CD4-positive, alpha-beta memory T cell (primary cell): Measurements from ENCODE around the gene TNS2. TPM values are rescaled to one million over a fixed set of nuclear protein-coding genes. Genes with fewer than 3 reads are reported as not detected.

ENCODE experiments used
- CTCF ChIA-PET: fragments of 350-600 bp; sonication (Branson Sonifier 250); formaldehyde crosslinking; loops from one replicate; lab custom pipeline; 2021; ENCODE audit warnings: inconsistent platforms; ENCODE audit not compliant: partially characterized antibody; lab: Charles Lee
- POLR2A ChIA-PET: fragments of 350-600 bp; sonication (Branson Sonifier 250); formaldehyde crosslinking; loops from one replicate; lab custom pipeline; 2021; ENCODE audit not compliant: partially characterized antibody; lab: Charles Lee
- DNase-seq, 5 donors: peaks; one replicate each; pipeline versions ENCODE4 v3.0.0 to v3.0.0-alpha.2; 2020 to 2022; ENCODE audit warnings: mixed read lengths in 1 of 5
- H3K27ac ChIP-seq: one replicate; pipeline ENCODE4 v1.7.0; 2013; ENCODE audit warnings: low read depth, low read length
- H3K27me3 ChIP-seq: 2 replicates; pipeline ENCODE4 v1.7.0; 2013; ENCODE audit warnings: mild to moderate bottlenecking, low read length, moderate library complexity; ENCODE audit not compliant: insufficient read depth
- H3K36me3 ChIP-seq: 2 replicates; pipeline ENCODE4 v1.7.0; 2013; ENCODE audit warnings: mild to moderate bottlenecking, low read length, moderate library complexity; ENCODE audit not compliant: insufficient read depth
- H3K4me1 ChIP-seq: 2 replicates; pipeline ENCODE4 v1.7.0; 2013; ENCODE audit warnings: mild to moderate bottlenecking, low read length, moderate library complexity; ENCODE audit not compliant: insufficient read depth
- H3K4me3 ChIP-seq, 2 donors: one replicate each; pipeline ENCODE4 v1.7.0; 2013; ENCODE audit warnings: low read length in 2 of 2, mild to moderate bottlenecking in 1 of 2
- H3K9me3 ChIP-seq, 2 donors: one replicate each; pipeline ENCODE4 v1.7.0; 2013; ENCODE audit warnings: low read length in 2 of 2, control low read depth in 1 of 2; ENCODE audit not compliant: control insufficient read depth in 1 of 2
- H3K27ac Mint-ChIP-seq, 7 donors: one replicate each; pipeline ENCODE4 v1.8.0; 2020 to 2021; ENCODE audit warnings: mixed read lengths in 7 of 7, mild to moderate bottlenecking in 6 of 7, inconsistent platforms in 3 of 7, moderate library complexity in 3 of 7
- H3K27me3 Mint-ChIP-seq, 2 donors: one replicate each; pipeline ENCODE4 v1.8.0; 2020 to 2021; ENCODE audit warnings: mixed read lengths in 2 of 2
- H3K36me3 Mint-ChIP-seq, 2 donors: one replicate each; pipeline ENCODE4 v1.8.0; 2020 to 2021; ENCODE audit warnings: mixed read lengths in 2 of 2, inconsistent platforms in 1 of 2, mild to moderate bottlenecking in 1 of 2
- H3K4me1 Mint-ChIP-seq, 4 donors: one replicate each; pipeline ENCODE4 v1.8.0; 2020 to 2021; ENCODE audit warnings: mixed read lengths in 4 of 4, mild to moderate bottlenecking in 1 of 4
- H3K4me3 Mint-ChIP-seq, 8 donors: one replicate each; pipeline ENCODE4 v1.8.0; 2020 to 2021; ENCODE audit warnings: mixed read lengths in 8 of 8, mild to moderate bottlenecking in 7 of 8, moderate library complexity in 6 of 8, inconsistent platforms in 3 of 8
- H3K9me3 Mint-ChIP-seq, 8 donors: one replicate each; pipeline ENCODE4 v1.8.0; 2020 to 2021; ENCODE audit warnings: mixed read lengths in 8 of 8, mild to moderate bottlenecking in 5 of 8, inconsistent platforms in 3 of 8, moderate library complexity in 1 of 8
- intact Hi-C: fragments of 100-400 bp; cut with micrococcal nuclease; formaldehyde crosslinking; loops from one replicate; pipeline ENCODE4 v1.15.1; 2023
- polyA plus RNA-seq, 2 donors: library from polyadenylated mRNA; unstranded; fragments of 300-500 nt; fragmentation: Illumina TruSeq; gene quantifications; one replicate each; pipeline ENCODE4 v1.2.3, GENCODE V29; 2021
- total RNA-seq, 2 experiments: library from RNA; stranded (reverse); gene quantifications; one replicate each; pipeline ENCODE4 v1.2.3, GENCODE V29; 2021

TNS2 gene
- total and polyA plus RNA-seq, 4 experiments from 2014 or later: 0.27 to 7.2 (median 3.4) TPM

- POLR2A ChIA-PET: interaction anchor here (1.0 to 4.1 kb wide), 14 partner anchors 13 to 201 kb away, joined by 3 to 33 read pairs (median 6); partner anchors contain the start of genes CSAD, MYG1, SPRYD3 and ZNF740
These were observed 48.6 kb downstream of the TNS2 start for GRCh38 chr12:53098354-53098981.

GRCh38 chr12:53099071-53099882 lies 49.4 kb downstream of the TNS2 start:
- H3K9me3 ChIP-seq: no peaks in the 10 kb centered on the region
- CTCF ChIA-PET: interaction anchor here (0.7 to 14.7 kb wide), 16 partner anchors 8 to 246 kb away, joined by 3 to 511 read pairs (median 4); partner anchors contain the start of gene SPRYD3
- no peaks in the 10 kb centered on the region for H3K9me3 Mint-ChIP-seq
- H3K4me1 Mint-ChIP-seq: peaks cover 36 to 59% (median 48%) of the 10 kb centered on the region in 4 donors
- H3K27me3 ChIP-seq: no peaks in the 10 kb centered on the region
- no peak overlapping the region for H3K27ac ChIP-seq
- no peak overlapping the region for H3K4me3 ChIP-seq
- H3K27me3 Mint-ChIP-seq: no peaks in the 10 kb centered on the region
- POLR2A ChIA-PET: interaction anchor here (0.9 to 4.1 kb wide), 13 partner anchors 17 to 200 kb away, joined by 3 to 33 read pairs (median 6); partner anchors contain the start of genes CSAD, MYG1, SPRYD3 and ZNF740
- H3K36me3 ChIP-seq: no peaks in the 10 kb centered on the region
- peaks cover 0 to 2% of the 10 kb centered on the region in 2 donors for H3K36me3 Mint-ChIP-seq
- intact Hi-C loops: loop anchor here (1.0 to 5.0 kb wide), 4 partner anchors 20 to 61 kb away; partner anchors contain the start of genes SPRYD3 and TNS2
- H3K4me1 ChIP-seq: peaks cover 49% of the 10 kb centered on the region
- peak overlapping the region; percentile 39 to 93 (median 62) for H3K4me3 Mint-ChIP-seq
- peak; percentile 82 to 90 (median 84) for DNase-seq
- peak overlapping the region; percentile 68 to 89 (median 85) for H3K27ac Mint-ChIP-seq

More at GRCh38 chr12:53098354-53098981, 48.6 kb downstream of the TNS2 start:
- Mint-ChIP-seq H3K4me1 (peaks cover 31 to 51% (median 41%) of the 10 kb centered on the region in 4 donors), H3K36me3 (peaks cover 0 to 2% of the 10 kb centered on the region in 2 donors), H3K27ac (peak overlapping the region; percentile 61 to 93 (median 85)), H3K9me3 (no peaks in the 10 kb centered on the region), H3K27me3 (no peaks in the 10 kb centered on the region), H3K4me3 (peak overlapping the region; percentile 82 to 93 (median 86))
- Histone ChIP-seq H3K4me1 (peaks cover 45% of the 10 kb centered on the region), H3K27me3 (no peaks in the 10 kb centered on the region), H3K27ac (peak overlapping the region; percentile 16), H3K36me3 (no peaks in the 10 kb centered on the region), H3K9me3 (no peaks in the 10 kb centered on the region), H3K4me3 (peak overlapping the region in 1 of 2 donors; percentile 46)
- DNase-seq: no peak
- CTCF ChIA-PET: interaction anchor here (0.7 to 14.7 kb wide), 16 partner anchors 8 to 247 kb away, joined by 3 to 511 read pairs (median 4); partner anchors contain the start of gene SPRYD3
- intact Hi-C loops: loop anchor here (5.0 kb wide), 1 partner anchor 46 kb away; the partner anchor contains the start of gene TNS2

GRCh38 chr12:53100466-53101151 lies 50.7 kb downstream of the TNS2 start:
- Histone ChIP-seq H3K4me1 (peaks cover 57% of the 10 kb centered on the region), H3K27me3 (no peaks in the 10 kb centered on the region), H3K4me3 (no peak overlapping the region), H3K9me3 (no peaks in the 10 kb centered on the region), H3K27ac (no peak overlapping the region), H3K36me3 (no peaks in the 10 kb centered on the region)
- Mint-ChIP-seq H3K27me3 (no peaks in the 10 kb centered on the region), H3K4me3 (no peak overlapping the region), H3K4me1 (peaks cover 38 to 72% (median 54%) of the 10 kb centered on the region in 4 donors), H3K36me3 (peaks cover 0 to 2% of the 10 kb centered on the region in 2 donors), H3K27ac (peak overlapping the region in 1 of 7 donors; percentile 22), H3K9me3 (no peaks in the 10 kb centered on the region)
- no peak for DNase-seq
- intact Hi-C loops: no loop called here
- CTCF ChIA-PET: interaction anchor here (1.0 to 14.7 kb wide), 4 partner anchors 26 to 190 kb away, joined by 3 to 511 read pairs (median 5); partner anchors contain the start of gene SPRYD3
- POLR2A ChIA-PET: interaction anchor here (1.0 to 4.1 kb wide), 5 partner anchors 21 to 95 kb away, joined by 3 to 33 read pairs (median 19); partner anchors contain the start of gene SPRYD3

- no peak for DNase-seq
- ChIA-PET CTCF (interaction anchor here (2.1 to 14.7 kb wide), 2 partner anchors 27 to 63 kb away, joined by 6 to 511 read pairs; partner anchors contain the start of gene SPRYD3), POLR2A (interaction anchor here (1.0 kb wide), 1 partner anchor 94 kb away, joined by 3 read pairs; no protein-coding TSS in a partner anchor)
- intact Hi-C loops: no loop called here
- peak overlapping the region in 1 of 8 donors; percentile 35 for H3K4me3 Mint-ChIP-seq
- H3K27ac Mint-ChIP-seq: peak overlapping the region in 3 of 7 donors; percentile 23 to 59 (median 52)
- peaks cover 57% of the 10 kb centered on the region for H3K4me1 ChIP-seq
- no peaks in the 10 kb centered on the region for H3K9me3 Mint-ChIP-seq
- H3K4me3 ChIP-seq: no peak overlapping the region
- H3K27me3 Mint-ChIP-seq: no peaks in the 10 kb centered on the region
- no peaks in the 10 kb centered on the region for H3K36me3 ChIP-seq
- no peak overlapping the region for H3K27ac ChIP-seq
- H3K27me3 ChIP-seq: no peaks in the 10 kb centered on the region
- no peaks in the 10 kb centered on the region for H3K9me3 ChIP-seq
- H3K36me3 Mint-ChIP-seq: peaks cover 0 to 2% of the 10 kb centered on the region in 2 donors
- H3K4me1 Mint-ChIP-seq: peaks cover 38 to 72% (median 54%) of the 10 kb centered on the region in 4 donors
These were observed 51.4 kb downstream of the TNS2 start for GRCh38 chr12:53101266-53101665.

- CTCF ChIA-PET: interaction anchor here (0.6 to 14.7 kb wide), 12 partner anchors 10 to 194 kb away, joined by 3 to 511 read pairs (median 3); partner anchors contain the start of gene SPRYD3
- Histone ChIP-seq H3K27me3 (no peaks in the 10 kb centered on the region), H3K4me1 (peaks cover 53% of the 10 kb centered on the region), H3K36me3 (no peaks in the 10 kb centered on the region), H3K4me3 (no peak overlapping the region), H3K27ac (peak overlapping the region; percentile 24), H3K9me3 (no peaks in the 10 kb centered on the region)
- H3K27me3 Mint-ChIP-seq: no peaks in the 10 kb centered on the region
- peak overlapping the region; percentile 41 to 95 (median 84) for H3K27ac Mint-ChIP-seq
- peak overlapping the region in 3 of 8 donors; percentile 23 to 74 (median 46) for H3K4me3 Mint-ChIP-seq
- H3K36me3 Mint-ChIP-seq: peaks cover 0 to 2% of the 10 kb centered on the region in 2 donors
- POLR2A ChIA-PET: interaction anchor here (1.1 to 3.1 kb wide), 9 partner anchors 10 to 99 kb away, joined by 3 to 40 read pairs (median 6); partner anchors contain the start of genes CSAD, SPRYD3 and ZNF740
- H3K9me3 Mint-ChIP-seq: no peaks in the 10 kb centered on the region
- DNase-seq: no peak
- peaks cover 35 to 68% (median 49%) of the 10 kb centered on the region in 4 donors for H3K4me1 Mint-ChIP-seq
- intact Hi-C loops: no loop called here
These were observed 52.3 kb downstream of the TNS2 start for GRCh38 chr12:53101931-53102781.
